GM18951 (cell line): ENCODE measurements around the gene COL5A1.

ENCODE experiments used
- POLR2A ChIP-seq: IDR thresholded peaks from 4 replicates; pipeline ENCODE4 v1.6.1; 2011; ENCODE audit warnings: mild to moderate bottlenecking; ENCODE audit not compliant: insufficient read length, insufficient read depth; ENCODE audit errors: extremely low read depth
- in situ Hi-C: fragments of 300-500 bp; cut with MboI; formaldehyde crosslinking; loops from one replicate; pipeline ENCODE4 v1.12.0; 2022; ENCODE audit warnings: low sequenced_read_pairs, mixed read lengths, inconsistent platforms; ENCODE audit not compliant: unreplicated experiment

COL5A1 gene

GRCh38 chr9:134757216-134757975 is 115.8 kb downstream of the COL5A1 start:
- in situ Hi-C loops = no loop called here
- TF ChIP-seq POLR2A = no peak

DNA sequence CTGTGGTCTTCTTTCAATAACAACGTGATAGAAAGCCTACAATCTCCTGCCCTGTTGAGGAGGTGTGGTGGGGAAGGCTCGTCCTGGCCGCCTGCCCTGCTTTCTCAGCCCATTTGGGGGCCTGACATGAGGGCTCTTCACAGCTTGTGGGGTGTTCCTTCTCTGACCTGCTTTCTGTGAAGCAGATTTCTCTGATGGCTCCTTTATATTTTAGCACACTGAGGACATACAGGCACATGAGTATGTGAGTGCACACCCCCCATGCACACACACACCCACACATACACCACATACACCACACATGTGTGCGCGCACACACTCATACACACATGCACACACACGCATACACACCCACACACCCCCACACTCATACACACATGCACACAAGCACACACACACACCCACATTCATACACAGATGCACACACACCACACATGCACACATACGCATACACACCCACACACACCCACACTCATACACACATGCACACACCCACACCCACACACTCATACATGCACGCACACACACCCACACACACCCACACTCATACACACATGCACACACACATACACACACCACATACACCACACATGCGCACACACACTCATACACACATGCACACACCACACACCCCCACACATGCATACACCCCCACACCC is 117.5 kb downstream of the COL5A1 start:
- in situ Hi-C loops = no loop called here
- no peak for TF ChIP-seq POLR2A

DNA sequence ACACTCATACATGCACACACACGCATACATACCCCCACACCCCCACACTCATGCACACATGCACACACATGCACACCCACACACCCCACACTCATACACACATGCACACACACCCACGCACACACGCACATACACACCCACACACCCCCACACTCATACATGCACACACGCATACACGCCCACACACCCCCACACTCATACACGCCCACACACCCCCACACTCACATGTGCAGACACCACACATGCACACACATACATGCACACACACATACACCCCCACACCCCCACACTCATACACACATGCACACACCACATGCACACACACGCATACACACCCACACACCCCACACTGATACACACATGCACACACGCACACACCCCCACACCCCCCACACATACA is 118.3 kb downstream of the COL5A1 start:
- in situ Hi-C loops = no loop called here
- TF ChIP-seq POLR2A = no peak

DNA sequence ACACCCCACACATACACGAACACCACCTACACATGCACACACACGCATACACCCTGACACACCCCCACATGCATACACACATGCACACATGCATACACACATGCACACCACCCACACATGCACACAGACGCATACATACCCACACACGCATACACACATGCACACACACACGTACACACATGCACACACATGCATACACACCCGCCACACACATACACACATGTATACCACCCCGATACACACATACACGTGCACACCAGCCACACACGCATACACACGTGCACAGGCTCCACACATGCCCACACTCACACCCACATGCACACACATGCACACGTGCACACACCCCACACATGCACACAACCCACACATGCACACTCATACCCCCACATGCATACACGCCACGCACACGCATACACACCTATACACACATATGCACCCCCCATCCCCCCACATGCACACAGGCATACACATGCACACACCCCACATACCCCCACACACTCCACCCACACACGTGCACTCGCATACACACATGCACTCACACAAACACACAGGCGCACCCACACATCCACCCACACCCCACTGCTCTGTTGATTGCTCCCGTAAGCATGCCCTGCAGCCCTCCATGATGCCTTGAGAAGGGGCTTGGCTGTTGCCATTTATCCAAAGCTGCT is 119.3 kb downstream of the COL5A1 start:
- TF ChIP-seq POLR2A = no peak
- in situ Hi-C loops = no loop called here

- TF ChIP-seq POLR2A = no peak
- in situ Hi-C loops = no loop called here
These were observed 123.1 kb downstream of the COL5A1 start for GRCh38 chr9:134764473-134765269.

DNA sequence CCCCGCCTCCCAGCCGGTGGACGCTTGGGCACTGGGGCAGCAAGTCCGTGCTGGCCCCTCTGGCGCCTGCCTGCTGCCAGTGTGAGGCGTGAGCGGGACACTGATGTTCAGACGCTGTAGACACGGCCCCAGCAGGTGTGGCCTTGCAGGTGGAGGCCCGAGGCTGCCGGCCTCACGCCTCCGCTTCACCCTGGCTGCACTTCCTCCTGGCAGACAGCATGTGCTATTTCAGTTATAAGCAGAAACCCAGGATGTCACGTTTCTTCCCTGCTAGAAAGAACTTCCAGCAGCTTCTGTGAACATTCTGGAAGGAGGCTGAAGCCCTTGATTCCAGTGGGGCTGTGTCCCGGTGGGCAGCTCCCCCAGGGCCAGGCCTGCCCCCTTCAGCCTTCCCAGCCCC is 124.2 kb downstream of the COL5A1 start:
- in situ Hi-C loops = no loop called here

GRCh38 chr9:134766587-134766986 is 125.0 kb downstream of the COL5A1 start:
- TF ChIP-seq POLR2A = peak; percentile 53

More for the DNA sequence above, 124.2 kb downstream of the COL5A1 start:
- TF ChIP-seq POLR2A = no peak

DNA sequence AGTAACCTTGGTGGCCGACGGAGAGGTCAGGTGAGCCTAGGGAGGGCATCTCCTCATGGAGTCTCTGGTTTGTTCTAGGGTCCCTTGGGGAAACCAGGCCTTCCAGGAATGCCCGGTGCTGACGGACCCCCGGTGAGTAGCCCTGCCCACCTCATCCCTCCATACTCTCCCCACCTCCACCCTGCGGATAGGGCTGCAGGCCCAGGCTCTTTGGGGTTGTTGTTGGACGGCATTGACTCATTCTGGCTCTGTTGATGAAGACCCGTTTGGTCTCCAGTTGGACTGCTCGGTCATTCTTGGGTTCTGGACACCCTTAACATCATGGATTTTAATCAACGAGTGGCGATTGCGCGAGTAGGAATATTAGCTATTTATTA is 126.7 kb downstream of the COL5A1 start:
- in situ Hi-C loops = no loop called here
- TF ChIP-seq POLR2A = no peak

More at GRCh38 chr9:134766587-134766986, 125.0 kb downstream of the COL5A1 start:
- in situ Hi-C loops = no loop called here

DNA sequence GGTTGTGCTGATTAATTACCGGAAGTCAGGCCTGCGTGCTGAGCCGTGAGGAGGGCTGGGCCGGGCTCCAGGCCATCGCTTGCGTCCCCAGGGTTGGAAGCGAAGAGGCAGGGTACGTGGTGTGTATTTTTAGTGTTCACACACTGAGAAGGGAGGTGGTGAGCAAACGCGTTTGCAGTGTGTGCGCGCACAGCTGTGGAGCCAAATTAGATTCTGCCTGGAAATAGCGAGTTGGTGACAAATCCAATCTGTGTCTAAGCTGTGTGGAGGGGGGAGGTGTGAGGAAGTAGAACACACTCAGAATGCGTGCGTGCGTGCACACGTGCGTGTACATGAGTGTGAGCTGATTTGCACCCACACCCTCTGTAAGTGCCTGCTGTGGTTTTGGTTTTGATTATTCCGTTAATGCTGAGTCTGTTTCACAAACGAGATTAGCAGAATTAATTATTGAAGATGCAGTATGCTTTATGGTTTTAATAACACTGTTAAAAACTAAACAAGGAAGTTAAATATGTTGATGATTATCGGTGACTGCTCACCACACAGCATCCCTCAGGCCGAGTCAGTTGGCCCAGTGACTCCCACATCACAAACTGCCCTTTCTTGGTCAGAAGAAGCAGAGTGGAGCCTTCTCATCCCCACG is 127.2 kb downstream of the COL5A1 start:
- in situ Hi-C loops = no loop called here
- TF ChIP-seq POLR2A = no peak

DNA sequence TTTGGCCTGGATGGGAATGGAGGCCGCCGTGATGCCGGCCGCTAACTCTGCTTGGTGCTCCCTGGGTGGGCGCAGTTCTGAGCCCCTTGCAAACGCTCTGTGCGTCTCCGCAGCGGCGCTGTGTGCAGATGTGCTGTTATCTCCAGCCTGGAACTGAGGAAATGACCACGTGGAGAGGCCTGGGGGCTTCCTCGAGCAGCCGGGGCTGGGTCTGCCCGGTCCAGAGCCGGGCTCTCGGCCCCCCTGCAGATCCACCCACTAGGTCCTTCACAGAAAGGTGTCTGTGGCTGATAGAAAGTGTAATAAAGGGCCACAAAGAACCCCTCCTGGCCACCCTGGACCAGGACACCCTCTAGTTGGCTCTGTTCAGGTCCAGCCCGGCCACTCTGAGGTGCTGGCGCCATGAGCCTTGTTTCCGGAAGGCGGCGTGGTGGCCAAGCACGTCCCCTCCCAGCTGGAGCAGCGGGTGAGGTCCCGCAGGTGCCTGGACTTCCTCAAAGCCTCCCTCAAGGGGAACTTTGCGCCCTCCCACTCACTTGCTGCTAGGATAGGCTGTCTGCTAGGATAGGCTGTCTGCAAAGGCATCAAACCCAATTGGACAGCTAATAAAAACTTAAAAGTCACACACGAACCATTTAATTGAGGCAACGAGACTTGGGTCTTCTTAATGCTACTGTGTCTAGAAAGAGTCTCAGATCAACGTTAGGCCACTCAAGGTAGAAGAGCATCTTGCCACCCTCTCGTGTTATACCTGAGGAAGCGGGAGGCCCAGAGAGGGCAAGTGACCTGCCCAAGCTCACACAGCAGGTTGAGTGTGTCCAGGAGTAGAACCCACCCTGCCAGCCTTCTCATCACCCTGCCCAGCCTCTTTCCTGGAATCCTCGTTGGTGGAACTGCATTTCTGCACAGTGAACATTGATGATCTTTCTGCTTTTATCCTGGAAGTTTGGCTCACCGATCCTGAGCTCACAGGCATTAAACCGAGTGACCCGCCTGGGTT is 129.7 kb downstream of the COL5A1 start:
- peak; percentile 15 for TF ChIP-seq POLR2A
- in situ Hi-C loops = no loop called here

DNA sequence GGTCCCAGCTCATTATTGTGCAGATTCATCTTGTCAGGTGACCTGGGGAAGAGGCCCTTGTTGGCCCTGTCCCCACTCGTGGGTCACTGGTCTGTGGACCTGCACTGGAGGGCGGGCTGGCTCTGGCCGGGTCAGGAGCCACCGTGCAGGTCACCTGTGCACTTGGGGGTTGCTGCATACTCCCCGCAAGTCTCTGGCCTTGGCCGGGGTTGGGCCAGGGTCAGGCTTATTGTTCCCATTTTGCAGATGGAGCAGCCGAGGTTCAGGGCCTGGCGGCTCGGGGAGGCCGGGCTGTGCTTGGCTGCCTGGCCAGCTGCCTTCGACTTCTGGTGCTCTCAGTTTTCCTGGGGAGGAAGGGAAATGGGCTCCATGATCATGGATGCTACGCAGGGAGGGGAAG is 130.7 kb downstream of the COL5A1 start:
- TF ChIP-seq POLR2A = no peak
- in situ Hi-C loops = no loop called here
